GM18517 (cell line): Measurements from ENCODE around the gene NCAM1.

Experiments used
- ATAC-seq: cut with Tn5 transposase; IDR thresholded peaks from one replicate; pipeline ENCODE4 v1.9.1; 2021; ENCODE audit warnings: mild to moderate bottlenecking, moderate library complexity; ENCODE audit not compliant: unreplicated experiment

NCAM1 gene

GRCh38 chr11:113248702-113249490 is 287.7 kb downstream of the NCAM1 start:
- ATAC-seq = no peak

DNA sequence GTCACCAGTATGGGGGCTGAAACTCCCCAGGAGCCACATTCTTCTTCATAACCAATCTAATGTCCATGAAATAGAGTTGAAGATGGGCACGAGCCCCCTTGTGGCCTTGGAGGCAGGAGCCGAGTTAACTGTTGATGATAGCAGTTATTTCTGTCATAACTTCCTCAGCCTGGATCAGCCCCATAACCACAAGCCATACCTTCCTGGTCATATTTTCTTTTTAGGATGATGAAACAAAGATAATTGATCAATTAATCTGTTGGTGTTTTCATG is 288.2 kb downstream of the NCAM1 start:
- no peak for ATAC-seq

GRCh38 chr11:113249786-113250185 is 288.6 kb downstream of the NCAM1 start:
- ATAC-seq = no peak

- ATAC-seq = no peak
Measured at GRCh38 chr11:113251281-113251680, 290.1 kb downstream of the NCAM1 start.

GRCh38 chr11:113253406-113253805 is 292.2 kb downstream of the NCAM1 start:
- ATAC-seq = no peak

DNA sequence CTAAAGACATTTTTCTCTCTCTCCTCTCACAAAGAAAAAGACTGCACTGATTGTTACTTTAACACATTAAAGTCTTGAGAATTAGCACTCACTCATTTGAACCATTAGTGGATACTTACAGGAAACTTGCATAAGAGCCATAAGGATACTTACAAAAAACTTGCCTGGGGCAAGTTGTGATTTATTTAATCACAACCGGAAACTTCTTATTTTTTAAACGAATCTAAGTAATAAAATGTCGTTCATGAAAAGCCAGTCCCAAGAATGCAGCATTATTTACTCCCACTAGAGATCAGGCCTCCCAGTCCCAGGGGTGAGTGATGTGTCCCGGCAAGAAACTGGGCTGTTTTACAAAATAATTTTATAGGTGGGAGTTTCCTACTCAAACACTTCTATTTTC is 293.9 kb downstream of the NCAM1 start:
- ATAC-seq = no peak

DNA sequence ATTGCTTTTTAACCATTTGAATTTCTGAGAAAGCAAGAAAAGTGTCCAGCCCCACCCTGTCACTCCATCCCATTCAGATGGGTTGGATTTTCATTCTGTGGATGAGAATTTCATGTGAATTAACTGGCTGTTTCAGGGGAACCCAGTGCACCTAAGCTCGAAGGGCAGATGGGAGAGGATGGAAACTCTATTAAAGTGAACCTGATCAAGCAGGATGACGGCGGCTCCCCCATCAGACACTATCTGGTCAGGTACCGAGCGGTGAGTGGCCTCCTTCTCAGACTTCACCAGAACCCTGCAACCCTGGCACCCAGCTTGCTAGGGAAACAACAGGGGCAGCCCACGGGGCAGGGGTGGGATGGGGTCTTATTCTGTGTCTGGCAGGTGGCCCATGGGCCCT is 294.5 kb downstream of the NCAM1 start:
- no peak for ATAC-seq

- no peak for ATAC-seq
Measured at GRCh38 chr11:113256431-113257202, 295.4 kb downstream of the NCAM1 start.

DNA sequence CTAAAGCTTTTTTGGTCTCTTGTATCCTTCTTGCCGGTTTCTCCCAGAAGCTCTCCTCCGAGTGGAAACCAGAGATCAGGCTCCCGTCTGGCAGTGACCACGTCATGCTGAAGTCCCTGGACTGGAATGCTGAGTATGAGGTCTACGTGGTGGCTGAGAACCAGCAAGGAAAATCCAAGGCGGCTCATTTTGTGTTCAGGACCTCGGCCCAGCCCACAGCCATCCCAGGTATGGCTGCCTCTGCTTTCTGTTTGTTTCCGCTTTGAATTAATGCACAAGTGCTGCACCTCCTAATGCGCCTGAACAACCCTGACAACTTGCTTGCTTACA is 298.8 kb downstream of the NCAM1 start:
- no peak for ATAC-seq

DNA sequence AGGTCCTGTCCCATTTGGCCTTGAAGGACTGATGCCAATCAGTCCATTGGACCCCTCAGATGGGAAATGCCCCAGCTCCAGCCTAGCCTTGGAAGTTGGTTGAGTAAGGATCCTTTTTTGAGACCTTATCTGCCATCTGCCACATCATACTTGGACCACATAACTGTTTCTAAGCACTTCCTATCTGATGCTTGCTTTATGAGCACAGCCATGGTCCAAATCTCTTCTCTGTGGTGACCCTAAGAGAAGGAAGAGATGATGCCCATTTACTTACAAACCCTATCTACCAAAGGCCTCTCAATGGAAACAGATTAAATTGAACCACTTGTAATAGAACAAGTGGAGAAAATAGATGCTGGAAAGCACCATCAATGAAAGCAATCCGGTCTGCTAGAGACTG is 299.3 kb downstream of the NCAM1 start:
- ATAC-seq = no peak

- ATAC-seq = no peak
Measured at GRCh38 chr11:113261709-113262475, 300.7 kb downstream of the NCAM1 start.

- no peak for ATAC-seq
Measured at GRCh38 chr11:113262594-113262993, 301.4 kb downstream of the NCAM1 start.

- ATAC-seq = no peak
Measured at GRCh38 chr11:113263458-113264259, 302.4 kb downstream of the NCAM1 start.

- ATAC-seq = no peak
Measured at GRCh38 chr11:113265362-113265761, 304.1 kb downstream of the NCAM1 start.

DNA sequence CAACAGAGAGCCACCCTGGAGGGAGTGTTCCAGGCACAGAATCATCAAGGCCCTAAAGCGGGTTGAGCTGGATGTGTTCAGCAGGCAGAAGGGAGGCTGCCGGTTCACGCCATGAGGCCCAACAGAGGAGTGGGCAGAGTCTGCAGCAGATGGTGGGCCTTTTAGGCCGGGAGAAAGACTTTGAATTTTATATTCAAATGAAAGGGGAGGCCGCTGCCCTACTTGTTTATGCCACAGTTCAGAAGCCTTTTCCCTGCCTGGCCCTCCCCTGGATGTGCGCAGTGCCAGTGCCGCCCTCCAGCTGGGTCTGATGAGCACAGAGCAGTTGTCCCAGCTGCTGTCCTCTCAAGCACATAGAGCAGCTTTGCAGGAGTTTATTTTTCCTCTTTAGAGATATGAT is 306.3 kb downstream of the NCAM1 start:
- ATAC-seq = no peak

- ATAC-seq = no peak
Measured at GRCh38 chr11:113269096-113269495, 307.9 kb downstream of the NCAM1 start.

DNA sequence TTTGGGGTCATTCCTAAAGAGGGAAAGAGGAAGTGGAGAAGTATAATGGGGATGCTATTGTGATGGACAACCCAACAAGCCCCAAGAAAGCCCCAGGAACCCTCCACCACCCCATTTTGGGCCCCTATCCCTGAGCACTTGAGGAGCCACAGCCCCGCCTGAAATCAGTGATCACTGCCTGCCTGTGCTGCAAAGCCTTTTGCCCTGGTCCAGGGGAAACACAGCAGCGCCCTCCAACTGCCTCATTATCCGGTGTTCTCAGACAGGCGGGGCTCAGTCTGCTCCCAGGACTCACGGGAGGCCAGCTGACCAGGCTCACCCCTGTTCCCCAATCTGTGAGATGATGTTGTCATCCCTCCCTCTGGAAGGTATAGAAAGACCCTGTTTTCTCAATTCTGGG is 308.4 kb downstream of the NCAM1 start:
- no peak for ATAC-seq

GRCh38 chr11:113270080-113270479 is 308.9 kb downstream of the NCAM1 start:
- no peak for ATAC-seq

- ATAC-seq = no peak
Measured at GRCh38 chr11:113271551-113272245, 310.5 kb downstream of the NCAM1 start.

DNA sequence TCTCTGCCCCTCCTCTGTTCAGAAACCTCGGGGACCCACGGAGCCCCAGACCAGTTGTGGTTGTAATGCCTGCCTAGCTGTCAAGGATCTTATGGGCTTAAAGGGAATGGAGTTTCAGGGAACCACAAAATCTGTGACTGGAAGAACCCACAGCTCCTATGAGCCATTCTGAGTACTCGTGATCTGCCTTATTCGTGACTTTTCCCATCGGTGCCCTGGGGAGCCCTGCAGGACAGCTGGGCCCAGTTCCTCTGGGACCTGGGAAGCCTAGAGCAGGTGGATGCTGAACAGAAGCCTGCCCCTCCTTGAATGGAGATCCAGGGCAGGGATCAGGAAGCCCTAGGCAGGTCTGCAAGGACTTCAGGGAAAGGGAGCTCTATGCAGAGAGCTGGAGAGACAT is 311.1 kb downstream of the NCAM1 start:
- ATAC-seq = no peak
